AG09309 (cell line): ENCODE measurements around the gene GLP1R.

Source experiments
- DNase-seq: peaks from one replicate; pipeline ENCODE4 v3.0.0-alpha.2; 2010; ENCODE audit warnings: low read depth
- H3K4me3 ChIP-seq: 2 replicates; pipeline ENCODE4 v1.5.1; 2011; ENCODE audit warnings: mild to moderate bottlenecking, low read depth, low read length, moderate library complexity; ENCODE audit not compliant: control insufficient read depth
- CTCF ChIP-seq: IDR thresholded peaks from 2 replicates; pipeline ENCODE4 v1.5.1; 2011; ENCODE audit warnings: mild to moderate bottlenecking, low read depth, low read length, inconsistent platforms; ENCODE audit not compliant: insufficient read depth, control insufficient read depth; ENCODE audit errors: missing control alignments

The GLP1R gene

DNA sequence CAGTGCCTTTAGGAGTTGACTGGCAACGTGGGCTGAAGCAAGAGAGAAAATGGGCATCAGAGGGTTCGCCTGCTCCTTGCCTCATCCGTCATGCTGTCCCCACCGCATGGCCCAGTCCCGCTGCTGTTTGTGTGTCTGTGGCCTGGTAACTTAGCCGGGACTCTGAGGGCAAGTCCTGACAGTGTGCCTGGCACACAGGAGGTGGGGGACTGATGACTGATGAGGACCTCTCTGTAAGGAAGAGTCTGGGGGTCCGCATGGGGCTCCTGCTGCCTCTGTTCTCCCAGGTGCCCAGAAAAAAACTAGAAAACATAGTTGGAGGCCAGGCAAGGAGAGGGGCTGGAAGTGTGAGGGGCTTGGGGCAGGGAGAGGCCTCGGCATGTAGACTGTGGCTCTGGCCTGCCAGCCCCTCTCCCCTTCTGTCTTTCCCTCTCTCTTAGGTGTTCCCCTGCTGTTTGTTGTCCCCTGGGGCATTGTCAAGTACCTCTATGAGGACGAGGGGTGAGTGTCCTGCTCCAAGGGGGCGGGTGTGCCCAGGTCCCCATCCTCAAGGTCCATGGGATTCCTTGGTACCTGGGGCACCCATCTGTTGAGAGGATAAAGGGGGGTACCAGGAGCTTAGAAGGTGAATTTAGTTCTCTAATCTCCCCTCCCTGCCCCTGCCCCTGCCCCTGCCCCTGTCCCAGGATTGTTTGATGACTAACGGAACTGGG, 29.5 kb downstream of the GLP1R start:
- H3K4me3 ChIP-seq: no peak overlapping the region
- no peak for TF ChIP-seq CTCF
- DNase-seq: no peak

DNA sequence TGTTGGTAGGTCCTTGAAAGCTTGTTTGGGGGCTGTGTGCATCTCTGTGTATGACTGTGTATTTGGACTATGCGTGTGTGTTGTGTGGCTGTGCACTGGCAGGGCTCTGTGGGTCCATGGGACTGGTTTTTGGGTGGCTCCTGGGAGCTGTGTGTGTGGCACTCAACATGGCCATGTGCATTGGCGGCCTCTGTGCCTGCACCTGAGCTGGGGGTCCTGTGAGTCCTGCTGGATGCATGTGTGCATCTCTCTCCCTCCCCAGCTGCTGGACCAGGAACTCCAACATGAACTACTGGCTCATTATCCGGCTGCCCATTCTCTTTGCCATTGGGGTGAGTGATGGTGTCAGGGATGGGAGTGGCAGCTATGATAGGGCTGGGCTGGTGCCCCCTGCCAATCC, 30.1 kb downstream of the GLP1R start:
- no peak for TF ChIP-seq CTCF
- DNase-seq: no peak
- no peak overlapping the region for H3K4me3 ChIP-seq

GRCh38 chr6:39079197-39080125, 30.9 kb downstream of the GLP1R start:
- TF ChIP-seq CTCF: no peak

DNA sequence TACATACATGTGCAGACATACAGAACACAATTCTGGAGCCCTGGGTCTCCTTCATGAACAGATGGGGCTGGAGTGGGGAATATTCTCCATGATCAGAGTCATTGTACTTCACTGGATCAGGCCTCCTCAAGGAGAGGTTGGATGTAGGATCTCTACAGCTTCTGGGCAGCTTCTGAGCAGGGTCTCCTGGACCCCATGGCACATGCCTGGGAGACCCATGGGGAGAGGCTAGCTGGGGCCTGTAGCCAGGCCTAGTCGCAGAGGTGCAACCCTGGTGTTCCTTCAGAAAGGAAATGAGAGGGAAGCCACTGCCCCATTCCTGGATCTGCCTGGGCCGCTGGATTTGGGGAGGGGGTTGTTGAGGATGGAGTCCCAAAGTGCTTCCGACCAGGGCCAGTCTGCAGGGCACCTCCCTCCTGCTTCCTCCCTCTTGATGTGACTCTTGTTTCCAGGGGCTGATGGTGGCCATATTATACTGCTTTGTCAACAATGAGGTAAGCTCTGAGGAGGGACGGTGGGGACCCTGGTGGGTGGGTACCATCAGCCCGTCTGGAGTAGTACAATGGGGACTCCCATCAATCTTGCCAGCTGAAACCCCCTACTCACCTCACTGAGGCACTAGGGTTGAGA, 31.8 kb downstream of the GLP1R start:
- H3K4me3 ChIP-seq: no peak overlapping the region
- no peak for TF ChIP-seq CTCF
- DNase-seq: no peak

More at GRCh38 chr6:39079197-39080125, 30.9 kb downstream of the GLP1R start:
- H3K4me3 ChIP-seq: no peak overlapping the region
- no peak for DNase-seq

DNA sequence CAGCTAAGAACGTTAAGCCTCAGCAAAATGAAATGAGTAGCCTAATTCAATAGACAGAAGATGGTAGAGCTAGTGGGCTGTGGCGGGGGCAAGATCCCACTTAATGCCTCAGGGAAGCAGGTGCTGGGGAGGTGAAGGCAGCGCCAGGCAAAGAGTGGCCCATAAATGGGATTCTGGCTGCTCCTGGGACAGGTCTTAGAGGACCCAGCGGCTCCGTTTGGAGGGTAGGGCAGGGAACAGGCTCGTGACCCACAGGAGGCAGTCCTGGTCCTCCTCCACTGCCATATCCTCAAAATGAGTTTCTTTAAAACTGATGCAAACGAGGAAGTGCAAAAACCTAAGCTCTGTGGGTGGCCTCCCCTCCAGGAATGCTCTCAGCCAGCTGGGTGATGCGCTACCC, 33.7 kb downstream of the GLP1R start:
- DNase-seq: no peak
- TF ChIP-seq CTCF: no peak
- no peak overlapping the region for H3K4me3 ChIP-seq

GRCh38 chr6:39083231-39083634, 34.7 kb downstream of the GLP1R start:
- DNase-seq: no peak
- no peak overlapping the region for H3K4me3 ChIP-seq
- no peak for TF ChIP-seq CTCF
